ENCODE results near the gene TDRKH. TPM values are rescaled to one million over a fixed set of nuclear protein-coding genes. Genes with fewer than 3 reads are reported as not detected.
A peak's percentile ranks its signal among the peaks of the same experiment; 100 is the strongest.

The TDRKH gene
- total and polyA plus RNA-seq, 2 of the 13 experiments (the other 11 are each of a cell fraction or from before 2014, with no cell fraction given): 3.9 to 5.4 TPM

- no peak for TF ChIP-seq NR2F6 (IDR thresholded peaks at IDR 0.05)
- no peak for TF ChIP-seq NR2F6 (CRISPR knock-in tag; IDR thresholded peaks at IDR 0.05)
- TF ChIP-seq REPIN1 (CRISPR knock-in tag; IDR thresholded peaks at IDR 0.05; ENCODE audit: borderline replicate concordance, low read depth): no peak
- no peak for TF ChIP-seq SP5 (CRISPR knock-in tag; IDR thresholded peaks at IDR 0.05; ENCODE audit: borderline replicate concordance, low read depth)
- no peak for TF ChIP-seq ZNF570 (CRISPR knock-in tag; IDR thresholded peaks at IDR 0.05; ENCODE audit: borderline replicate concordance)
- no peak for TF ChIP-seq ZNF234 (CRISPR knock-in tag; conservative IDR thresholded peaks at IDR 0.05)
- TF ChIP-seq NFAT5 (CRISPR knock-in tag; IDR thresholded peaks at IDR 0.05): no peak
These were observed 48.7 kb upstream of the TDRKH start (continued) for GRCh38 chr1:151839082-151839412.

DNA sequence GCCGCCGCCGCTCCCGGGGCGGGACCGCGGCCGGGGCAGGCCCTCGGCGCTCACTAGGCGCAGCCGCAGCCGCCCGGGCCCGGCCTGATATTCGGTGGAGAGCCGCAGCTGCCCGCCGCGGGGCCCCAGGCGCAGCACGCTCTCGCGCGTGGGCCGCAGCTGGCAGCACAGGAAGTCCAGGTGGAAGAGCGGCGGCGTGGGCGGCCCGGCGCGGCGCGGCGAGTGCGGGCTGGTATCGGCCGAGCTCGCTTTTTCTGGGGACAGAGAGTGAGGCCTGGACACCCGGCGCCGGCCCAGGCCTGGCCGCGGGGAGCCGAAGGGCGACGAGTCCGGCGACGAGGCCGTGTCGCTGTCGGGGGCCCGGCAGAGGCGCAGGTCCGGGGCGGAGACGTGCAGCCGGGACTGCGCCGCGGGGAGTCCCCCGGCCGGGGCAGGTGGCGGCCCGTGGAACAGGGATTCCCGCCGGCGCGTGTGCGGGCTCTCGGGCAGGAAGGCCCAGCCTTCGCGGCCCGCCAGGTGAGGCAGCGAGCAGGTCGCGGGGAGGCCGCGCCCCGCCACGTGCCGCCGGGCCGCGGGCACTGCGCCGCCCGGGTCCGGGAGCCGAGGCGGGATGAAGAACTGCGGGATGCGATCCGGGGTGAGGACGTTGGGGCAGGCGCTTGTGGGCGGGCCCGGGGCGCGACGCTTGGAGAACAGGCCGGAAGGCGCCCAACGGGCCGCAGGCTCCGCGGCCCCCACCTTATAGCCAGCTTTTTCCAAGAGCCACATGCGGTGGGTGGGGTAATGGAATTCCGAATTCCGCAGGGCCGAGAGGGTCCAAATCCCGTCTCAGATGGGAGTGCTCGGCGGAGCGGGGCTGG, 48.2 kb upstream of the TDRKH start:
- Histone ChIP-seq H3K4me1 (ENCODE audit: insufficient read depth, low read length) (peaks cover 70% of the 10 kb centered on the region), H3K9me3 (ENCODE audit: low read length) (no peaks in the 10 kb centered on the region), H3K79me2 (ENCODE audit: insufficient read depth, low read length) (no peaks in the 10 kb centered on the region), H3K36me3 (replicated peaks in 1 of 2; ENCODE audit: control insufficient read depth in 1 of 2, insufficient read depth in 2 of 2, low read length in 2 of 2) (no peaks in the 10 kb centered on the region), H3K4me2 (ENCODE audit: low read depth, low read length) (peak overlapping the region; percentile 26), H3K27ac (ENCODE audit: extremely low read length, insufficient read depth, low read length) (no peak overlapping the region), H4K20me1 (ENCODE audit: insufficient read depth, low read length) (no peaks in the 10 kb centered on the region), H2AFZ (ENCODE audit: low read length) (no peak overlapping the region), H3K27me3 (ENCODE audit: control insufficient read depth in 1 of 2, insufficient read depth in 2 of 2, low read length in 2 of 2) (no peaks in the 10 kb centered on the region), H3K4me3 (replicated peaks in 1 of 3; ENCODE audit: insufficient read depth in 1 of 3, low read depth in 2 of 3, low read length in 3 of 3) (peak overlapping the region in 1 of 3 experiments; percentile 27; a peak in 1 of 6 replicates), H3K9ac (ENCODE audit: insufficient read depth, low read depth, low read length) (no peak overlapping the region)
- 84% methylated on average over 91 of the region's 117 CpGs for WGBS (ENCODE audit: low lambda C conversion rate)
- CTCF ChIA-PET (ENCODE audit: low intra/inter-chr PET ratio, low total read pairs): no interaction called here
- POLR2A ChIA-PET: no interaction called here
- in situ Hi-C loops (cut with HindIII; ENCODE audit: extremely low pct_ligation_motif_present, low pct_unique_long_range_greater_than_20kb): loop anchor here (10.0 kb wide), 2 partner anchors 124 to 244 kb away; partner anchors contain the start of gene CELF3
- no TSS peak for BruUV-seq (replicated peaks)
- intact Hi-C loops (cut with micrococcal nuclease; ENCODE audit: unreplicated experiment): loop anchor here (10.0 kb wide), 3 partner anchors 74 to 394 kb away; partner anchors contain the start of genes MRPL9 and TUFT1
- ATAC-seq (peak; percentile 11; the same call in 1 of the 3 replicates), DNase-seq (ENCODE audit: low spot score) (no peak), FAIRE-seq (no peak)
- TF ChIP-seq ZFY (CRISPR knock-in tag; IDR thresholded peaks at IDR 0.05) (peak; percentile 32; the same call in 1 of the 2 replicates), ZNF362 (CRISPR knock-in tag; IDR thresholded peaks at IDR 0.05; ENCODE audit: borderline replicate concordance) (no peak)
